Measurements from ENCODE around the gene ITGB2. TPM values are rescaled to one million over a fixed set of nuclear protein-coding genes. Genes with fewer than 3 reads are reported as not detected.
A peak's percentile ranks its signal among the peaks of the same experiment; 100 is the strongest.

Gene ITGB2
- total RNA-seq, 6 donors from 2014 or later = 73.1 to 435 (median 149) TPM

DNA sequence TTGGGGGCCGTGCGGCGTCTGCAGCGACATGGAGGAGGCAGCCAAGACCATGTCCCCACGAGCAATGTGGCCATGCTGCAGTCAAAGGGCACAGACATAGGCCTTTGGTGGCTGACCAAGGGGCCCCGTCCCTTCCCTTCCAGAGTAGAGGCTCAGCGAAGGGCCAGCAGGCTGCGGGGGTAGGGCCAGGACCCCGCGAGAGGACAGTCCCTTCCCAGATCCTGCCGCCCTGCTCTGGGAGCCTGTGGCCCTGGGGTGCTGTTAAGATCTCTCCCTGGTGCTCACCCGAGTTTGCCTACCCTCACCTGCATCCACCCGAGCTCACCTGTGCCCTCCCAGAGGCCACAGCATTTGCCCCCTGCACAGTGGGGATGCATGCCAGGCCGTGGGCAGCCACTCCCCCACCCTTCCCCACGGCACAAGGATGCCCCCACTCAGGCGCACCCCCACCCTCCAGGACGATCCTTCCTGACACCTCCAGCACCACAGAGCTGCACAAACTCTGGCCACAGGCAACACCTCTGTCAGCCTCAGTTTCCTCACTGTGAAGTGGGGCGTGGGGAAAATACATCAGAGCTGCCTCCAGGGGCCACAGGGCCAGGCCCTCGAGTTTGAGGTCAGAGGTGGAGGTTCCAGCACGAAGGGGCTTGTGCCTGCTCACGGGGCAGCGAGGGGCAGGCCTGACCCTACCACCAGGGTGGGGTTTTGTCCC, 15.5 kb downstream of the ITGB2 start:
- DNase-seq = peak in 1 of 2 donors; percentile 56
- H3K4me1 ChIP-seq = peaks cover 13 to 42% (median 26%) of the 10 kb centered on the region in 4 donors
- 91 to 97% methylated on average over 9 to 20 of the region's 22 CpGs for WGBS, 2 donors
- peaks cover 0 to 21% (median 15%) of the 10 kb centered on the region in 4 donors for H3K36me3 ChIP-seq
- ATAC-seq (ENCODE audit: low FRiP score in 2 of 2) = no peak
- no peaks in the 10 kb centered on the region for H3K9me3 ChIP-seq
- no peaks in the 10 kb centered on the region for H3K27me3 ChIP-seq
- TF ChIP-seq, protein P1, sequence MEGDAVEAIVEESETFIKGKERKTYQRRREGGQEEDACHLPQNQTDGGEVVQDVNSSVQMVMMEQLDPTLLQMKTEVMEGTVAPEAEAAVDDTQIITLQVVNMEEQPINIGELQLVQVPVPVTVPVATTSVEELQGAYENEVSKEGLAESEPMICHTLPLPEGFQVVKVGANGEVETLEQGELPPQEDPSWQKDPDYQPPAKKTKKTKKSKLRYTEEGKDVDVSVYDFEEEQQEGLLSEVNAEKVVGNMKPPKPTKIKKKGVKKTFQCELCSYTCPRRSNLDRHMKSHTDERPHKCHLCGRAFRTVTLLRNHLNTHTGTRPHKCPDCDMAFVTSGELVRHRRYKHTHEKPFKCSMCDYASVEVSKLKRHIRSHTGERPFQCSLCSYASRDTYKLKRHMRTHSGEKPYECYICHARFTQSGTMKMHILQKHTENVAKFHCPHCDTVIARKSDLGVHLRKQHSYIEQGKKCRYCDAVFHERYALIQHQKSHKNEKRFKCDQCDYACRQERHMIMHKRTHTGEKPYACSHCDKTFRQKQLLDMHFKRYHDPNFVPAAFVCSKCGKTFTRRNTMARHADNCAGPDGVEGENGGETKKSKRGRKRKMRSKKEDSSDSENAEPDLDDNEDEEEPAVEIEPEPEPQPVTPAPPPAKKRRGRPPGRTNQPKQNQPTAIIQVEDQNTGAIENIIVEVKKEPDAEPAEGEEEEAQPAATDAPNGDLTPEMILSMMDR (IDR thresholded peaks at IDR 0.05) = no peak
- no peak for TF ChIP-seq POLR2A (IDR thresholded peaks at IDR 0.05)
- no peak for TF ChIP-seq POLR2AphosphoS5 (IDR thresholded peaks at IDR 0.05)
- TF ChIP-seq EP300 (IDR thresholded peaks at IDR 0.05) = no peak
- peak overlapping the region in 2 of 4 donors; percentile 11 to 32 for H3K27ac ChIP-seq
- no peak overlapping the region for H3K4me3 ChIP-seq

DNA sequence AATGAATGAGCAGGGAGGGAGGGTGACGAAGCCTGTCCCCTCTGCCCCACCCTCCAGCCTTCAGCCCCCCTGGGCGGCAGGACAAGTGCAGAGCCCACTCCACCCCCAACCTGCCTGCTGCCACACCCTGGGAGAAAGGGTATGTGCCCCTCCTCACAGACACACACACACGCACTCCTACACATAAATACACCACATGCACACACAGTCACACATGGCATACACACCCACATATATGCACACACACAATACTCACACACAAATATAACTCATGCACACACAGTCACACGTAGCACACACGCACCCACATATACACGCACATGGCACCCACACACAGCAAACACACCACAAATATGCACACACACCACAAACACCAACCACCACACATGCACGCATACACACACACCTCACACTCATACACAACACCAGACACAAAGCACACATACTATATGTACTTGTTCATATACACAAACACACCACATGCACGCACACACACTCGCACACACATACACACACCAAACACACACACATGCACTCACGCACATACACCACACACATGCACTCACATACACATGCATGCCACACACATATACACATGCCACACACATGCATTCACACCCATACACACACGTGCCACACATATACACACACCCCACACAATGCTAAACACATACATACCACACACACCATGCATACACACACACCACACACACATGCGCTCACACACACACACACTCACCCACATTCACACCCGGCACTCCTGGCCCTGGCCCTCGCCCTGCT, 16.4 kb downstream of the ITGB2 start:
- no peak overlapping the region for H3K4me3 ChIP-seq
- WGBS, 2 donors = 91 to 96% methylated on average over 14 of the region's 14 CpGs
- no peak for ATAC-seq (ENCODE audit: low FRiP score in 2 of 2)
- no peaks in the 10 kb centered on the region for H3K27me3 ChIP-seq
- no peak overlapping the region for H3K27ac ChIP-seq
- H3K4me1 ChIP-seq = peaks cover 11 to 40% (median 26%) of the 10 kb centered on the region in 4 donors
- TF ChIP-seq EP300 (IDR thresholded peaks at IDR 0.05) (no peak), POLR2AphosphoS5 (IDR thresholded peaks at IDR 0.05) (no peak), POLR2A (IDR thresholded peaks at IDR 0.05) (no peak)
- TF ChIP-seq, protein P1 (IDR thresholded peaks at IDR 0.05) = no peak
- H3K9me3 ChIP-seq = no peaks in the 10 kb centered on the region
- peaks cover 0 to 28% (median 20%) of the 10 kb centered on the region in 4 donors for H3K36me3 ChIP-seq
- DNase-seq = no peak

DNA sequence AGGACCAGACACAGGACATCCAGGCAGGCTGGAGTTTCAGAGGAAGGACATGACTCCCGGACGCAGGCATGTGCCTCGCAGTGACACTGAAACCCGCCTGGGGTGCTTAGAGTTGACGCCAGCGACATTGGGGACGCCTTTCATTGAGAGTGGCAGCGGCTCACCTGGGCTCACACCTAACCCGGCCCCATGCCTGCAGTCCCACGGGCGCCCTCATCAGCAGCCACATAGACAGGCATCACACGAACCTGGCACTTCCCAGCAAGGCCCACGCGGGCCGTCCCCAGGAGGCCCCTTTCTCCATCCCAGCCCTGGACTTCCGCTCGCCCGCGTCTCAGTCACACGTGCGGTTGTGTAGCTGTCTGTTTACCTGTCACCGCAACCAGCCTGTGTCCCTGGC, 17.0 kb downstream of the ITGB2 start:
- H3K9me3 ChIP-seq = no peaks in the 10 kb centered on the region
- TF ChIP-seq EP300 (IDR thresholded peaks at IDR 0.05) (no peak), POLR2A (IDR thresholded peaks at IDR 0.05) (no peak), POLR2AphosphoS5 (IDR thresholded peaks at IDR 0.05) (no peak)
- TF ChIP-seq, protein P1 (IDR thresholded peaks at IDR 0.05) = no peak
- peak in 1 of 2 donors; percentile 71 for DNase-seq
- H3K27ac ChIP-seq = no peak overlapping the region
- WGBS, 2 donors = 92 to 93% methylated on average over 17 to 22 of the region's 22 CpGs
- H3K4me3 ChIP-seq = no peak overlapping the region
- H3K36me3 ChIP-seq = peaks cover 0 to 28% (median 20%) of the 10 kb centered on the region in 4 donors
- peaks cover 9 to 34% (median 24%) of the 10 kb centered on the region in 4 donors for H3K4me1 ChIP-seq
- no peak for ATAC-seq (ENCODE audit: low FRiP score in 2 of 2)
- H3K27me3 ChIP-seq = no peaks in the 10 kb centered on the region

DNA sequence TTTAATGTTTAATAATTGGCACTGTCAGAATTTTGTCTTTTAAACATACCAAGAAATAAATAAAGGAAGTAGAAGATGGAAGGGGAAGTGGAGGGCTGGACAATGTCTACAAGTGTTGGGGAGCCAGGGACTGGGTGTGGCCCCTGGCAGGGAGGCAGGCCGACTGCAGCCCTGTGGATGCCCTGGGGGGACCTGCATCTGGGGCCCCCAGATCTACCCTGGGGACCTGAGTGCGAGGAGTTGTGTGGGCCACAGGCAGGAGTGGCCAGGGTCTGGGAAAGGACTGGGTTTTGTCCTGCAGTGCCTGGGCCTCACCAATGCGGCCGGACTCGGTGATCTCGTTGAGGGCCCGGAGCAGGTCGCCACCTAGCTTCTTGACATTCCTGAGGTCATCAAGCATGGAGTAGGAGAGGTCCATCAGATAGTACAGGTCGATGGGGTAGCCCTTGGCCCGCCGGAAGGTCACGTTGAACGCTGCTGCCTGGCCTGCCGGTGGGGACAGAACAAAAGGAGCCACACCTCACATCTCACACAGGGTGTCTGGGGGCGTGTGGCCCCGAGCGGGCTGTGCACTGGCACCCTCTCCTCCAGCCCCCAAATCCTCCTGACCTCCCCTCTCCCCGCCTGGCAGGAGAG, 17.5 kb downstream of the ITGB2 start:
- H3K27ac ChIP-seq = no peak overlapping the region
- WGBS, 2 donors = 77 to 88% methylated on average over 13 to 14 of the region's 18 CpGs
- no peak for ATAC-seq (ENCODE audit: low FRiP score in 2 of 2)
- no peak for TF ChIP-seq EP300 (IDR thresholded peaks at IDR 0.05)
- no peak for TF ChIP-seq POLR2AphosphoS5 (IDR thresholded peaks at IDR 0.05)
- no peak for TF ChIP-seq POLR2A (IDR thresholded peaks at IDR 0.05)
- TF ChIP-seq, protein P1 (IDR thresholded peaks at IDR 0.05) = no peak
- H3K4me1 ChIP-seq = peaks cover 5 to 29% (median 21%) of the 10 kb centered on the region in 4 donors
- no peak overlapping the region for H3K4me3 ChIP-seq
- peaks cover 0 to 28% (median 20%) of the 10 kb centered on the region in 4 donors for H3K36me3 ChIP-seq
- H3K27me3 ChIP-seq = no peaks in the 10 kb centered on the region
- no peaks in the 10 kb centered on the region for H3K9me3 ChIP-seq
- DNase-seq = peak in 1 of 2 donors; percentile 70
